ENCODE measurements around the gene FOXP4. TPM values are rescaled to one million over a fixed set of nuclear protein-coding genes. Genes with fewer than 3 reads are reported as not detected.

FOXP4 gene
- polyA plus RNA-seq, 1 experiment: 4.0 TPM

GRCh38 chr6:41529970-41530369 lies 16.2 kb upstream of the FOXP4 start:
- TF ChIP-seq CTCF (IDR thresholded peaks at IDR 0.05; ENCODE audit: insufficient read depth, low read depth, low read length): no peak
- H3K4me3 ChIP-seq (ENCODE audit: low read depth, low read length): no peak overlapping the region
- ChIA-PET POLR2A (no interaction called here), CTCF (interaction anchor here (0.7 to 1.7 kb wide), 3 partner anchors 15 to 151 kb away, joined by 3 to 5 read pairs (median 3); no protein-coding TSS in a partner anchor)
- DNase-seq (ENCODE audit: low read depth): no peak
- H3K27me3 ChIP-seq (ENCODE audit: control insufficient read depth, insufficient read depth, low read length): peaks cover 20% of the 10 kb centered on the region
- no peaks in the 10 kb centered on the region for H3K36me3 ChIP-seq (ENCODE audit: control insufficient read depth, insufficient read depth, low read length)

- POLR2A ChIA-PET: no interaction called here
- DNase-seq (ENCODE audit: low read depth): no peak
Observed at GRCh38 chr6:41530476-41530875, 15.7 kb upstream of the FOXP4 start.

GRCh38 chr6:41531016-41531415 lies 15.2 kb upstream of the FOXP4 start:
- POLR2A ChIA-PET: no interaction called here
- Histone ChIP-seq H3K36me3 (ENCODE audit: control insufficient read depth, insufficient read depth, low read length) (no peaks in the 10 kb centered on the region), H3K4me3 (ENCODE audit: low read depth, low read length) (no peak overlapping the region), H3K27me3 (ENCODE audit: control insufficient read depth, insufficient read depth, low read length) (peaks cover 21% of the 10 kb centered on the region)
- CTCF ChIA-PET: interaction anchor here (0.6 to 0.7 kb wide), 3 partner anchors 26 to 287 kb away, joined by 3 to 5 read pairs (median 3); no protein-coding TSS in a partner anchor
- no peak for TF ChIP-seq CTCF (IDR thresholded peaks at IDR 0.05; ENCODE audit: insufficient read depth, low read depth, low read length)
- DNase-seq (ENCODE audit: low read depth): no peak

More at GRCh38 chr6:41530476-41530875, 15.7 kb upstream of the FOXP4 start:
- H3K27me3 ChIP-seq (ENCODE audit: control insufficient read depth, insufficient read depth, low read length): peaks cover 19% of the 10 kb centered on the region
- no peak overlapping the region for H3K4me3 ChIP-seq (ENCODE audit: low read depth, low read length)
- TF ChIP-seq CTCF (IDR thresholded peaks at IDR 0.05; ENCODE audit: insufficient read depth, low read depth, low read length): no peak
- H3K36me3 ChIP-seq (ENCODE audit: control insufficient read depth, insufficient read depth, low read length): no peaks in the 10 kb centered on the region
- CTCF ChIA-PET: interaction anchor here (0.6 to 0.7 kb wide), 3 partner anchors 27 to 288 kb away, joined by 3 to 5 read pairs (median 3); no protein-coding TSS in a partner anchor

- Histone ChIP-seq H3K4me3 (ENCODE audit: low read depth, low read length) (no peak overlapping the region), H3K27me3 (ENCODE audit: control insufficient read depth, insufficient read depth, low read length) (peaks cover 22% of the 10 kb centered on the region)
Observed at GRCh38 chr6:41531591-41532582, 14.3 kb upstream of the FOXP4 start.

More at GRCh38 chr6:41531591-41532582, 14.3 kb upstream of the FOXP4 start:
- H3K36me3 ChIP-seq (ENCODE audit: control insufficient read depth, insufficient read depth, low read length): no peaks in the 10 kb centered on the region
- ChIA-PET POLR2A (no interaction called here), CTCF (interaction anchor here (1.0 kb wide), 1 partner anchor 104 kb away, joined by 3 read pairs; no protein-coding TSS in a partner anchor)
- peak; percentile 62 for DNase-seq (ENCODE audit: low read depth)
- no peak for TF ChIP-seq CTCF (IDR thresholded peaks at IDR 0.05; ENCODE audit: insufficient read depth, low read depth, low read length)
